ENCODE measurements around the gene KLF15.

KLF15 gene

DNA sequence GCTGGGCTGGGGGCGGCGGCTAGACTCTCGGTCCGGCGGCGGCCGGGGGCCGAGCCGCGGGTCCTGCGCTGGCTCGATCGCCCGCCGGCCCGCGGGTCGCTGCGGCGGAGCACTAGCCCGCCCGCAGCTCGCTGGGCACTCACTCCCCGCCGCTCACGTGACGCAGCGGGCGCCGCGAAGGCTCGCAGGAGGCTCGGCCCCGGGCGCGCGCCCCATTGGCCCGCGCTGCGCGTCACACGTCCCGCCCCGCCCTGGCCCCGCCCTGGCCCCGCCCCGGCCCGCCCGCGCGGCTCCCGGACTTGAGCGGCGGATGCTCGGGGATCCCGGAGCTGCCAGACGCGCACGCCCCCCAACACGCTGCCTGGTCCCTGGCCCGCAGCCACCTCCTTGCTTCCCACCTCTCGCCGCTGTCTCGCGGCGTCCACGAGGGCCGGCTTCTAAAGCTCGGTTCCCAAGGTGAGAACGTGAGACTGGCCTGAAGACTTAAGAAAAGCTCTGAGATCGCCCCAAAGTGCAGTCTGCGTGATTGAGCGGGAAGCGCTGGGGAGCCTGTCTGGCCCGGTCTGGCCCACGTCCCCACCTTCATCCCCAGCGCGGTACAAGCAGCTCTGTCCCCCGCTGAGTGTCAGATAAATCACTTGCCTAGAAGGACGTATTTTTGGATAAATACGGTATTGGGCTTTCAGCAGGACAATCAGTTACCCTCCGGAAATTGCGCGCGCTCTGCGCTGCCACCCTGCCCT lies at the start of gene KLF15:
Gene KLF15, minus strand, starts transcription at position 114 of the 743 bp plus-strand sequence. CDS start 4,486 bp downstream, outside the sequence.
- peak; percentile 63 for DNase-seq (ENCODE audit: low read depth)

DNA sequence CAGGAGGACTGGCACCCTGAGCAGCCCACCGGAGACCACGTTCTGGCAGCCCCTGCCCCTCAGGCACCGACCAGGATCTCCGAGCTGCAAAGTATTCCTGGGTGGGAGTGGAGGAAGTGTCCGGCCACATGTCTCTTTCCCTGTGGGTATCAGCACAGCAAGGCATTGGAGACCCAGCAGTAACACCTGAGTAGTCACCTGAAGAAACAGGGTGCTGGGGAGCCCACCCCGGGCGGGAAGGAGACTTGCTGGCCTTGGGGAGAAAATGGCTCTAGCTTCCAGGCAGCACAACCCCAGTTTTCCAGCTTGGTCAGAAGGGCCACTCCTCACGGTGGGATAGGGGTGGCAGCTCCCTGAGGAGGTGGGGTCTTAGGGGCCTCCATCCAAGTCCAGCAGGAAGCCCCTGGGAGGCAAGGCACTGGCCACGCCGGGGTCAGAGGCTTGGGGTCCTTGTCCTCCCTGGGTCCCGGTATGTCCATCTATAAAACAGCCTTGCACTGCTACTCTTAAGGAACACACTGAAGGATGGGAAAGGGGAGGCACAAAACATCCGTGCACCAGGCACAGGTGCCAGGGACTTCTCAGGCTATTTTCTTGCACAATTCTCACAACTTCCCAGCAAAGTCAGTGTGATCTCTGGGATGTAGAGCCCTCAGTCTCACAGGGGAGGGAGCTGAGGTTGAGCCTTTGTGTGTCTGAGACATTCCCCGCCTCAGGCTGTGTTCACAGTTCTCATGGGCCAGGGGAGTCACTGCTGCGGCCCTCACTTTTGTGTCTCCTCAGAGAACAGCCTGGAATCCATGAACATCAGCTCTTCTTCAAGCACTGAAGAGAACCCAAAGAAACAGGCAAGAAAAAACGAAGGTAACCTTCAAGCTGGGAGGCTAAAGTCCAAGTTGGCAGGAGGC lies 49.4 kb upstream of the KLF15 start:
- DNase-seq (ENCODE audit: low read depth), result no peak

DNA sequence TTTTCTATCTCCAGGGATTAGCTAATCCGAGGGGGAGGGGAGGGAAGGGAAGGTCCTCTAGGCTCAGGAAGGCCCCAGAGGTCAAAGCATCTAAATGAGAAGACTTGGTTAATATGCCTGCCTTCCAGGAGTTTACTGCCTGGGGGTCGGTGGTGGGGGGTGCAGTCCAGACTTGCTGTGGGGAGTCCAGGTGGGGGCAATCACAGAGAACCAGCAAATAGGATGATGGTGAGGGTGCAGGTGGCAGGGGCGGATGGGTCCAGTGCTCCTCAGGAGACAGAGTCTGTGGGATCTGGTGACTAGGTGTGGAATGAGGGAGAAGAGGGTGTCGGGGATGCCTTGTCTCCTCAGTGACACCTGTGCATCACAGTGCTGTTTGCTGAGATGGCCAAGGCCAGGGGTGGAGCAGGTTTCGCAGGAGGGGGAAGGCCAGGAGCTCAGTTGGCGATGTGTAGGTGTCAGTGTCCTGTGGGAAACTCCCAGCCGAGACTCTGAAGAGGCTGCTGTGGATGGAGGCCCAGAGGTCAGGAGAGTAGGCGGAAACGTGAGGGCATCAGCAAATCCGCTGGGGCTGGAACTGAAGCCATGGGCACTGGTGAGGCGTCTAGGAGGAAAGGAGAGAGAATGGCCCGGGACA lies 45.6 kb upstream of the KLF15 start:
- no peak for DNase-seq (ENCODE audit: low read depth)

DNA sequence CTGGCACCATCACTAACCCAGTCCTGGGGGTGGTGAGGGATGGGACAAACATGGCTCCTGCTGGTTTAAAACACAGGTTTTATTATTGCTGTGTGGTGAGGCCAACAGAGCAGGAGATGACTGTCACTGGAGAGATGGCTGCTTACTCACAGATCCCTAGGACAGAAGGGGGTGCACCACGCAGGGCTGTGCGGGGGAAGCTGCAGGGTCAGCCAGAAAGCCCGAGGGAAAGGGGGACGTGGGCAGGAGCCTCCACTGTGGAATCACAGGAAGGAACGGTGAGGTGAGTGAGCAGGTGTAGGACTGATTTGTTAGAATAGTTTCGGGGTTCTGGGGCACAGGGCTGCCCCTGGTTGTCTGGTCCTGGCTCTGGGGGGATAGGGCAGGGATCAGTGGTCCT lies 45.0 kb upstream of the KLF15 start:
- DNase-seq (ENCODE audit: low read depth), result no peak

DNA sequence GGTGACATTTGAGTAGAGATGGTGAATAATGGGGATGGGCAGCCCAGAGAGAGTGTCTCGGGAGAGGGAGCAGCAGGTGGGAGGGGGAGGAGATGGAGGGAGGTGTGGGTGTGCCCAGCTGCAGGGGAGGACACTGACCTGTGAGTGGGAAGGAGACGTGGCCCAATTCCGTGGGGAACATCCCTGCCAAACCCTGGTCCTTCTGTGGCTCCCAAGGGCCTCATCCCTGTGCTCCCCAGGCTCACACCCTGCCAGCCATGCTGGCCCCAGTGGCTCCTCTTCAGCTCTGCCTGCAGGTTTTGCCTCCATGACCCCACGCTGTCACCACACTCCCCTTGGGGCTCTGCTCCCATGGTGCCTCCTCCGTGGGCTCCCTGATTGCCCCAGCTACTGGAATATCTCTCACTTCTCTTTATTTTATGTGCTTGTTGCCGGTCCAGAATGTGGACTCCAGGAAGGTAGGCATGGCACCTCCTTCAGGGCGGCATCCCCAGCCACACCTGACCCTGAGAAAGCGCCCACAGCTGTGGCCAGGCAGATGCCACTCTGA lies 44.5 kb upstream of the KLF15 start:
- no peak for DNase-seq (ENCODE audit: low read depth)

DNA sequence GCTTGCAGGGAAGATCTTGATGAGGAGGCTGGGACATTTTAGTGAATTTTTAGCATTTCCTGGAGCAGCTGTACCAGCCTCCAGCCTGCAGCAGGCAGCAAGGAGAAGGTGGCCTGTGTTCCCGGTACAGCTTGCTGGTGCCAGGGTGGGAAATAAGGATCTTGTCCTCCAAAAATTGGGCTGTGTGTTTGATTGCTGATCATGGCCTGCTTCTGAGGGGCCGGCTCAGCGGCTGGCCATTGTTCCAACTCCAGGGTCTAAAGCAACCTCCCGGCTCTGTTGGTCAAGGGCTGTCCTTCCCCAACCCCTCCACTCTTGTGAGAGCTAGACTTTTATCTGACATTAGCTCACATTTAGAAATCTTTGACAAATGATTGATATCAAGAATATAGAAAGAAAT lies 42.5 kb upstream of the KLF15 start:
- DNase-seq (ENCODE audit: low read depth), result no peak

DNA sequence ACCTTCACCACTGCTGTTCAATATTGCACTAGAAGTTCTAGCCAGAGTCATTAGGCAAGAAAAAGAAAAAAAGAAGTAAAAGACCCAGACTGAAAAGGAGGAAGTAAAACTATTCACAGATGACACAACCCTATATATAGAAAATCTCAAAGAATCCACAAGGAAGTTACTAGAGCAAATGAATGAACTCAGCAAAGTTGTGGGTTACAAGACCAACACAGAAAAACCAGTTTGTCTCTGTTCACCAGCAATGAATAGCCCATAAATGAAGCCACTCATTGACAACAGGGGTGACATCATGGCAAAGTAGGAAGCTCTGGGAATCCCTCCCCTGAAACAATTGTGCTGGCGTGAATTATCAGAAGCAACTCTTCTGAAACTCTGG lies 42.1 kb upstream of the KLF15 start:
- DNase-seq (ENCODE audit: low read depth), result no peak

DNA sequence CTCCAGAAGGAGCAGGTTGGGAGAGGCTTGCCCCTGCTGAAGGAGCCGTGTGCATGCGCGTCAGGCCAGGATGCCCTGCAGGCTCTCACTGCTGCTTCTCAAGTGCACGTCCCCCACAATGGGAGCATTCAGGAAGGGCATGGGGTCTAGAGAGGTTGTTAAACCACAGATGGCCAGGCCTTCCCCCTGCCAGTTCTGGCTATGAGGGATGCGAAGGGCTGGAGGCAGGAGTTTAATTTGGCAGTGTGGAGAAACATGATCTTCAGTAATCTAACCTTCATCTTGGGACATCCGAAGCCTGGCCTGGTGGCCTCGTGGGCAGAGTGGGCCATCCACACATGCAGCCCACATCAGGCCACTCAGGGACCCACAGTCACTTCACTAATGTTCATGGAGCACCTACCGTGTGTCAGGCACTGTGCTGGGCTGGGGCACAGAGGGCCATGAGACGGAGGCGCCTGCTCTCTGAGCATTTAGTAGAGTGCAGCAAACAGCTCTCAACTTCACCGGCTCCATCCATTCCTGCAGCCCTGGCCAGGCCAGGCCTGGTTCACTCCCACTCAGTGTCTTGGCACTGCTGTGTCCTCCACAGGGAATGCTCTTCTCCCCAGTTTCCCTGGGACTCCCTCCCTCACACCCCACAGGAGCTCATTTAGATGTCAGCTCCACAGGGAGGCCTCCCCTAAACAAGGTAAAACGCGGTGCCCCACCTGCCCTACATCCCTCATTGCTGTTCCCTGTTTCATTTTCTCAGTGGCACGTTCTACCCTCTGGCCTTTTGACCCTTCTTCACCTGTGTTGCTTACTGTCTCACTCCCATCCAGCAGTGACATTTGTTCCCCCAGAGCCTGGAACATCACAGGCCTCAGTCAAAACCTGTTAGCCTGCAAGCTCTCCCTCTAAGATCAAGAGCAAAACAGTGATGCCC lies 41.5 kb upstream of the KLF15 start:
- no peak for DNase-seq (ENCODE audit: low read depth)

DNA sequence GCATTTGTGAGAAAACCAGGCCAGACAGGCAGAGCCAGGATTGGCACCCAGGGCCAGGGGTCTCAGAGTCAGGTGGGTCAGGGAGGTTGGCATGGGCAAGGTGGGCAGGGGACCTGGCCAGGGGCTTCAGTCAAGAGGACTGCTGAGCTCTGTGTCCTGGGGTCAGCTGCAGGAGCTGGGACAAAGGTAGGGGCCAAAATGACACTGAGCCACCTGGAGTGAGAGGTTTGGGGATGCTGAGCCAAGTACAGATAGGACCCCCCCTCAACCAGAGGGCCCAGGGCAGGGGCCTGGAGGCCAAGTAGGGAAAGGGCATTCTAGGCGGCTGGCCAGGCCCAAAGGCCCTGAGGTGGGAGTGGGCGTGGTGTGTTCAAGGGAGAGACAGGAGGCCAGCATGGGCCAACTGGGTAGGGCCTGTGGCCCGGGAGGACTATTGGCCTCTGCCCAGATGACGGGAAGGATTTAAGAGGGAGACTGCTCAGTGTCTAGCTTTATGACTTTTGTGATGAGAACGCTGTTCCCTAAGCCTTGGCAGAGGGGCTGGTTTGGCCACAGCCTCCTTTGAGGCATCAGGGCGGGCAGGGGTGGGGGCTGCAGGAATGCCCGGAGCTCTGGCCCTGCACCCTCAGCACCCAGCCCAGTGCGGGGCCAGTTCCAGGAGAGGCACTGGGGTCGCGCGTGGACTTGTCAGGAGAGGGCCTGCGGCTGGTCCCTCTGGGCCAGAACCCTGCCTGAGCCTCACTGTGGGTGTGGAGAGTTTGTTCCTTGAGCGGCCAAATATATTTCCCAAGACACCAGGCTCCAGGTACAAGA lies 40.6 kb upstream of the KLF15 start:
- no peak for DNase-seq (ENCODE audit: low read depth)

DNA sequence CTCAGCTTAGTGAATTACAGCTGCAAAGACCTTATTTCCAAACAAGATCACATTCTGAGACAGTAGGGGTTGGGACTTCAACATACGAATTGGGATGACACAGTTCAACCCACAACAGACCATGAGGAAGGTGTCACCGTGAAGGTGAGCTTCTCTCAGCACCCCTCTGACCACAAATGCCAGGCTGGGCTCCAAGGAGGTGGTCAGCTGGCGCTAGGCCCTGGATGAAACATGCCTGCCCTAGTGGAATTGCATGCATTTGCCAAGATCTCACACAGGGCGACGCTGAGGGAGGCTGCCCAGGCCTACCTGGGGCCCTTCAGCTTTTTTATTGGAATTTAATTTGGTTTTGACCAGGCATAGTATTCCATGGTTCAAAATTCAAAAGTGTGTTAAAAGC lies 39.3 kb upstream of the KLF15 start:
- no peak for DNase-seq (ENCODE audit: low read depth)

DNA sequence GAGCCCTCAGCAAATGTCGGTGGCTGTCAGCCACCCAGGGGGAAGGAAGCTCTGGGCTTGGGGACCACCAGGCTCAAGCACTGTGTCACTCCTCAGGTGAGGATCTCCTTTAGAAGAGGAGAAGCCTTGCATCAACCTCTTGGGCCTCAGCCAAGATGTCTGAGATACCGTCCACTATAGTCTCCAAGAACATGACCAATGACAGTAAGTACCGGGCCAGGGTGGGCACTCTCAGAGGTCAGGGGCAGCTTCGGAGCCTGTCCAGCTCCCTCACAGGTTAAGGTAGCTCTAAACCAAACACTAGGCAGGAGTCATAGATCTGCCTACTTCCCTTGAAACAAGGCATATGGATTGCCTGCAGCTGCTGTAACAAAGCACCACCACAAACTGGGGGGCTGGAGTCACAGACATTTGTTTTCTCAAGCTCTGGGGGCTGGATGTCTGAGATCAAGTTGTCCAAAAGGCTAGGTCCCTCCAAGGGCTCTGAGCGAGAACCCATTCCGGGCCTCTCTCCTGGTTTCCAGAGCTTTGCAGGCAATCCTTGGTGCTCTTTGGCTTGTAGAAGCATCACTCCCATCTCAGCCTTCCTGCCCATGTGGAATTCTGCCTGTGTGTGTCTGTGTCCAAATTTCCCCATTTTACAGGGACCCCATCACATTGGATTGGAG lies 38.8 kb upstream of the KLF15 start:
- DNase-seq (ENCODE audit: low read depth), result no peak

DNA sequence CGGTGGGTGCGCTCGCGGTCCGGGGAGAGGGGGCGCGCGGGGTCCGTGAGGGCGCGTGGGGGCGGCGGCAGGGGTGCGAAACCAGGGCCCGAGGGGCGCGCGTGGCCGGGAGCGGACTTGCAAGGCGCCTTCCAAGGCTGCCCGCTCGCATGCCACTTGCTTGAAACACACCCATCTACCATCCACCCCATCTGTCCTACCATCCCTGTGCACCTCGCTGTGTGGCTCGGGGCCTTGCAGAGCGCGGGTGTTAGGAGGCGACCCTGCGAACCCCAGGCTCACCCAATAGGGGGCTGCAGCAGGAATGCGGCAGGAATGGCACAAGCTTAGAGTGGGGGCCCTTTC lies 37.7 kb upstream of the KLF15 start:
- DNase-seq (ENCODE audit: low read depth), result no peak

DNA sequence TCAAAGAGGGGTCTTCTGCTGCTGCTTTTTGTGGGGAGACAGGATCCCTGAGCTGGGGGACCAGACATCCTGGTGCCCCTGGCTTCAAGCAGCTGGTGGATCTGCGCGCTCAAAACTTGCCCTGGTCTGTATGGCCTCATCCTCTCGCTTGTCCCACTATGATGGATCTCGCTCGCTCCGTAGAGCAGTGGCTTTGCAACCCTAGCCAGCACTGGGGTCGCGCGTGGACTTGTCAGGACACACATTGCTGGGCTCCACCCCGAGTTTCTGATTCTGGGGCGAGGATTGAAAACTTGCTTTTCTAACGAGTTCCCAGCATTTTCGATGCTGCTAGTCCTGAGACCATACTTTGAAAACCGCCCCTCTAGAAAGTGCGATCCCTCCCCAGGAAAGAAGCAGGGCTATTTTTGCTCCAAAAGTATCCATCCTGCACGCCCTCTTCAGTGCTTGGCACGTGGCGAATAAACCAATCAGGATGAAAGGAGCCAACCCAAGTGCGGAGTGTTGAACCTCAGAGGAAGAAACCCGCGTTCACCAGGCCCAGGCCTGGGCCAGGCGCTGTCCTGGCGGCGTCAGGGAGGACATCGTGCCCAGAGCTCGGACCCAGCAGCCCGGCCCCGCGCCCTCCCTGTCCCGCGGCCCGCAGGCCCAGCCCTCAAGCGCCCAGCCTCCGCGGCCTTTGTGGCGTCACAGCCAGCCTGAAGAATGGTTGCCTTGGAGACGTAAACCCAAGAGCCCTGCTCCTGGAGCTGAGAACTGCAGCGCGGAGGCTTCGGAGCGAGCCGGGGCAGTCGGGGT lies 37.2 kb upstream of the KLF15 start, which contains the start of gene CFAP100:
Gene CFAP100, plus strand, starts transcription at position 731 of the 798 bp plus-strand sequence. CDS start 1,092 bp downstream, outside the sequence.
- DNase-seq (ENCODE audit: low read depth), result no peak

DNA sequence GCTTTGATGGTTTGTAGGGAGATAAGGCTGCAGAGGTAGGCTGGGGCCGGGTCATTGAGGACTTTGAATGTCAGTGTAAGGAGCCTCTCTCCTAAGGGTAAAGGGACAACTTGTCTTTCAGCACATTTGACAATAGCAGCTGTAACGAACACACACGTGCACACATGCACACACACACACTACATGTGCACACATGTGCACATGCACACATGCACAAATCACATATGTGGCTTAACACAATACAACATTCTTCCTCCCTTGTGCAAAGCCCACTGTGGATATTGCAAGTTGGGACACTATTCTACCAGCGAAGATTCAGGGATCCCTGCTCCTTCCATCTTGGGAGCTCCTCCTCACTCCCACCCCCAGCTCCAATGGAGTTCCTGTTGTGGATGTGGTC lies 36.4 kb upstream of the KLF15 start:
- no peak for DNase-seq (ENCODE audit: low read depth)

DNA sequence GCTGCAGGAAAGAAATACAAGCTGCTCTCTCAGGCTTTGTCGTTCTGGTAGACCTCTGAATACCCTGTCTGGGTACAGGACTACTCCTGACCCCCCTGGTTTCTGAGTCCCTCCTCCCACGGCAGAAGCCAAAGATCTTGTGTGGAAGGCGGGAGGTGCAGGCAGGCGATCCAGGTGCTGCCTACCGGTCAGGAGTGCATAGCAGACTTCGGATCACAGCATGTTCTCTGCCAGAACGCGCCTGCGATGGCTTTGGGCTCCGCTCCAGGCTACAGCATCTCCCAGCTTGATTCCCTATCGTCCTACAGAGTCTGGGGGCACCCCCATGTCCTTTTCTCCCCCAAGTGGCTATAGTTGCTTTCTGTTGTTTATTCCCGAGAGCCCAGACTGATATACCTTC lies 35.0 kb upstream of the KLF15 start:
- DNase-seq (ENCODE audit: low read depth), result no peak

DNA sequence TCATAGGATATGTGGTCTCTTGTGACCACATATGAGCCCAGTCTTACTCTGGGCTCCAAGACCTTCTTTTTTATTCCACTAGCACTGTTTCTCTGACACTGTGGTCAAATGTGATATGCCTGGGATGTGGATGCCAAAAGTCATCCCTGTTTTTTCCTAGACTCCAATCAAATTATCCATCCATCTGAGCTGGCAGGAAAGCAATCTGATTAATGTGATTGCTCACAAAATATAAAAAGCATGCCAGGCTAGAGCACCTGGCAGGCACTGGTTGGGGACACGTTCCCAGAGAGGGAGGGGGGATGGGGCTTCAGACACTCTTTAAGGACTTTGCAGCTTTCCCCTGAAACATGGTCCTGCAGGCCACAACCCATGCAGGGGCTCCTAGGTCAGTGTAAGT lies 34.4 kb upstream of the KLF15 start:
- no peak for DNase-seq (ENCODE audit: low read depth)

DNA sequence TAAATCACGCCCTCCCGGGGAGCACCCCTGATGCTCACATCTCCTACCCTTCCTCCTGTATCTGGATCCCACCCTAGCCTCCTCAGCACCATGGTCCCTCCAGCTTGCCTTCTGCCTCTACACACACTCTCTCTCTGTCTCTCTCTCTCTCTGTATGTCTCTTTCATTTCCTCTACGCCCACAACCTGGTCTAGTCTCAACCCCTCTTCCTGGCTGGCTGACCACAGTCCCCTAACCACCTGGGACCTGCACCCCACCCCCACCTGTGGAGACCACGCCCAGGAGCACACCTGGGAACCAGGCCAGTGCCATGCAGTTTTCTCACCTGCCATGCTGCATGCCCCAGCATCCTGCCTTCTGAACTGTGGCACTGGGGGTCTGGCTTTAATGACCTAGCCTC lies 33.5 kb upstream of the KLF15 start:
- DNase-seq (ENCODE audit: low read depth), result no peak

DNA sequence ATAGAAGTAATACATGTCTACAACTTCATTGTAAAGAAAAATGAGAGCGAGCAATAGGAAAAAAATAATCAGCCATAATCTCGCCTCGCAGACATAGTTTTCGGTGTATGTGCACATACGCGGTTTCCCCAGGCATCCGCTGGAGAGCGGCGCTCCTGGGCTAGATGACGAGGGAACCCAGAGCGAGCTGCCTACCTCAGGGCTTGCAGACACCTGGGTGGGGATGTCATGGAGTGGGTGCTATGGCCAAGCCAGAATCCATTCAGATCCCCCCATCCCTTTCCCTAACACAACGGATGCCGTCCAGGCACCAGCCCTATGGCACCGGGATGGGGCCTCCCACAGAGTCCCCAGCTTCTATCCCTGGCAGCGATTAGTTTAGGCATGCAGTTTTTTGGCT lies 33.0 kb upstream of the KLF15 start:
- no peak for DNase-seq (ENCODE audit: low read depth)

DNA sequence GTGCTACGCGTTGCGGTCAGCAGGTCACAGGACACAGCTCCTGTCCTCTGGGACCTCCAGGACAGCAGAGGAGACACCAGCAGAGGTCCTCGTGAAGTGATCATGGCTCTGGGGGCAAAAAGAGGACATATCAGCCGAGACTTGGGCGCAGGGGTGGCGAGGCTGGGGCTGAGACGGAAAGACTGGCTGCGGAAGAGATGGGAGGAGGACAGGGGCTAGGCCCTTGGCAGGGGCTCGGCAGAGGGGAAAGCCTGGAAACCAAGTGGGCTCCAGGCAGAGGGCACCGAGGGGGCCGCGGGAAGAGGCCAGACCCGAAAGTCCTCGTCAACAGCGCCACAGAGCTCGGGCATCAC lies 32.6 kb upstream of the KLF15 start:
- no peak for DNase-seq (ENCODE audit: low read depth)
